H1 (cell line): ENCODE measurements around the gene PSKH1. TPM values are rescaled to one million over a fixed set of nuclear protein-coding genes. Genes with fewer than 3 reads are reported as not detected.

Experiments used
- CTCF ChIA-PET: fragments of 300-600 bp; sonication (Branson Sonifier 250); formaldehyde crosslinking; loops from one replicate; lab custom pipeline; 2021; ENCODE audit not compliant: partially characterized antibody; lab: Charles Lee
- POLR2A ChIA-PET: fragments of 300-600 bp; sonication (Branson Sonifier 250); formaldehyde crosslinking; loops from one replicate; lab custom pipeline; 2021; ENCODE audit warnings: inconsistent platforms; ENCODE audit not compliant: partially characterized antibody; lab: Charles Lee
- DNase-seq, 2 experiments: peaks; one replicate each; pipeline versions ENCODE4 v3.0.0 to v3.0.0-alpha.2; 2010 to 2022; ENCODE audit warnings: low spot score in 2 of 2, low read depth in 1 of 2, mixed read lengths in 1 of 2
- FAIRE-seq: peaks from 2 replicates; lab custom pipeline; 2011; peaks lifted over from hg19 to GRCh38; lab: Jason Lieb, UNC
- H2AFZ ChIP-seq: 2 replicates; pipeline ENCODE4 v1.8.1; 2012; ENCODE audit warnings: low read length, inconsistent platforms
- H2AK5ac ChIP-seq: 2 replicates; pipeline ENCODE4 v1.6.1; 2013; ENCODE audit warnings: low read depth, low read length
- H2BK120ac ChIP-seq: replicated peaks from 2 replicates; pipeline ENCODE3; 2013; ENCODE audit warnings: low read depth, low read length, inconsistent platforms
- H2BK12ac ChIP-seq: 2 replicates; pipeline ENCODE4 v1.6.1; 2013; ENCODE audit warnings: low read depth, low read length
- H2BK15ac ChIP-seq: 2 replicates; pipeline ENCODE4 v1.6.1; 2013; ENCODE audit warnings: low read length
- H2BK20ac ChIP-seq: 2 replicates; pipeline ENCODE4 v1.6.1; 2013; ENCODE audit warnings: low read length
- H2BK5ac ChIP-seq: 2 replicates; pipeline ENCODE4 v1.6.1; 2013; ENCODE audit warnings: low read depth, low read length
- H3K14ac ChIP-seq: 2 replicates; pipeline ENCODE4 v1.6.1; 2013; ENCODE audit warnings: inconsistent platforms; ENCODE audit not compliant: insufficient read length
- H3K18ac ChIP-seq: 2 replicates; pipeline ENCODE4 v1.6.1; 2013; ENCODE audit warnings: low read length; ENCODE audit errors: extremely low read depth
- H3K23ac ChIP-seq: 2 replicates; pipeline ENCODE4 v1.6.1; 2013; ENCODE audit warnings: inconsistent platforms; ENCODE audit not compliant: insufficient read length
- H3K23me2 ChIP-seq: 2 replicates; pipeline ENCODE4 v1.6.1; 2013; ENCODE audit warnings: low read depth, low read length
- H3K27ac ChIP-seq: 2 replicates; pipeline ENCODE4 v1.6.1; 2011; ENCODE audit warnings: low read depth, low read length, inconsistent platforms
- H3K27me3 ChIP-seq, 4 experiments: replicated peaks in 1 of 4; 1 replicate in 1 of 4; 2 replicates in 3 of 4; pipeline versions ENCODE4 v1.6.1 to v1.8.1; 2011 to 2013; ENCODE audit warnings: low read length in 3 of 4, mild to moderate bottlenecking in 3 of 4, inconsistent platforms in 2 of 4, mixed read lengths in 2 of 4, moderate library complexity in 1 of 4; ENCODE audit not compliant: control insufficient read depth in 3 of 4, insufficient read depth in 3 of 4; ENCODE audit errors: extremely low read depth in 1 of 4
- H3K36me3 ChIP-seq, 4 experiments: 2 replicates each; pipeline versions ENCODE4 v1.6.1 to v1.8.1; 2011 to 2013; ENCODE audit warnings: mild to moderate bottlenecking in 4 of 4, low read length in 3 of 4, moderate library complexity in 2 of 4, control low read depth in 1 of 4, inconsistent platforms in 1 of 4; ENCODE audit not compliant: insufficient read depth in 4 of 4, control insufficient read depth in 2 of 4
- H3K4ac ChIP-seq: replicated peaks from 2 replicates; pipeline ENCODE3; 2013; ENCODE audit warnings: low read length, low read depth, mixed read lengths, inconsistent platforms; ENCODE audit not compliant: insufficient read length
- H3K4me1 ChIP-seq, 4 experiments: replicated peaks in 1 of 4; 1 replicate in 1 of 4; 2 replicates in 3 of 4; pipeline versions ENCODE4 v1.6.1 to v1.8.1; 2011 to 2013; ENCODE audit warnings: low read length in 3 of 4, inconsistent platforms in 2 of 4, mixed read lengths in 1 of 4; ENCODE audit not compliant: insufficient read depth in 4 of 4, control insufficient read depth in 3 of 4
- H3K4me2 ChIP-seq, 2 experiments: 2 replicates each; pipeline versions ENCODE4 v1.6.1 to v1.8.1; 2011 to 2013; ENCODE audit warnings: low read depth in 2 of 2, low read length in 2 of 2, control low read depth in 1 of 2, inconsistent platforms in 1 of 2, mild to moderate bottlenecking in 1 of 2; ENCODE audit not compliant: insufficient read depth in 1 of 2
- H3K4me3 ChIP-seq, 4 experiments: fragments of 200-600, 300-600 bp in 1 of 4; sonication (generic), shearing (Covaris generic), sonication (Bioruptor Twin) in 1 of 4; 2 replicates each; pipeline versions ENCODE4 v1.5.1 to v1.8.1; 2011 to 2016; ENCODE audit warnings: low read length in 4 of 4, low read depth in 3 of 4, control low read depth in 2 of 4, inconsistent platforms in 2 of 4, mild to moderate bottlenecking in 2 of 4, mixed read lengths in 1 of 4, moderate library complexity in 1 of 4; ENCODE audit not compliant: insufficient read depth in 2 of 4; ENCODE audit errors: extremely low read depth in 1 of 4
- H3K56ac ChIP-seq: replicated peaks from 2 replicates; pipeline ENCODE3; 2013; ENCODE audit warnings: low read depth, mild to moderate bottlenecking, mixed read lengths, low read length, inconsistent platforms; ENCODE audit not compliant: insufficient read length
- H3K79me1 ChIP-seq: 2 replicates; pipeline ENCODE4 v1.6.1; 2013; ENCODE audit warnings: low read depth, low read length, control low read depth
- H3K79me2 ChIP-seq, 2 experiments: 2 replicates each; pipeline versions ENCODE4 v1.6.1 to v1.8.1; 2012 to 2013; ENCODE audit warnings: low read length in 2 of 2, mild to moderate bottlenecking in 2 of 2, inconsistent platforms in 1 of 2; ENCODE audit not compliant: insufficient read depth in 2 of 2, control insufficient read depth in 1 of 2
- H3K9ac ChIP-seq, 4 experiments: replicated peaks in 1 of 4; 1 replicate in 1 of 4; 2 replicates in 3 of 4; pipeline versions ENCODE4 v1.6.1 to v1.8.1; 2011 to 2013; ENCODE audit warnings: low read depth in 3 of 4, low read length in 3 of 4, control low read depth in 2 of 4, mild to moderate bottlenecking in 2 of 4, moderate library complexity in 2 of 4, inconsistent platforms in 1 of 4; ENCODE audit errors: extremely low read depth in 1 of 4
- H3K9me3 ChIP-seq, 2 experiments: 2 replicates each; pipeline versions ENCODE4 v1.6.1 to v1.8.1; 2012 to 2013; ENCODE audit warnings: mild to moderate bottlenecking in 2 of 2, moderate library complexity in 2 of 2, control low read depth in 1 of 2, inconsistent platforms in 1 of 2, low read depth in 1 of 2, low read length in 1 of 2, mixed read lengths in 1 of 2; ENCODE audit not compliant: insufficient read depth in 2 of 2
- H4K20me1 ChIP-seq, 2 experiments: replicated peaks in 1 of 2; 2 replicates each; pipeline versions ENCODE3 to v1.8.1; 2011 to 2013; ENCODE audit warnings: inconsistent platforms in 2 of 2, low read length in 2 of 2, mild to moderate bottlenecking in 1 of 2; ENCODE audit not compliant: insufficient read depth in 2 of 2, control insufficient read depth in 1 of 2
- H4K5ac ChIP-seq: 2 replicates; pipeline ENCODE4 v1.6.1; 2013; ENCODE audit warnings: low read length, low read depth, mixed read lengths, inconsistent platforms; ENCODE audit not compliant: insufficient read length
- H4K8ac ChIP-seq: 2 replicates; pipeline ENCODE4 v1.8.0; 2013; ENCODE audit warnings: mild to moderate bottlenecking, moderate library complexity, low read length, inconsistent platforms; ENCODE audit not compliant: insufficient read depth; ENCODE audit errors: extremely low read depth
- H4K91ac ChIP-seq: replicated peaks from 2 replicates; pipeline ENCODE3; 2013; ENCODE audit warnings: low read length, mixed read lengths, inconsistent platforms; ENCODE audit not compliant: insufficient read length
- BACH1 ChIP-seq: IDR thresholded peaks from 2 replicates; pipeline ENCODE4 v1.6.1; 2012; ENCODE audit warnings: low read length, improper control_type of control experiment
- E2F6 ChIP-seq: IDR thresholded peaks from 2 replicates; pipeline ENCODE4 v1.6.1; 2012; ENCODE audit warnings: inconsistent platforms
- GTF2F1 ChIP-seq: IDR thresholded peaks from 2 replicates; pipeline ENCODE4 v1.6.1; 2012; ENCODE audit warnings: low read depth, low read length, improper control_type of control experiment, borderline replicate concordance
- KDM4A ChIP-seq: IDR thresholded peaks from one replicate; pipeline ENCODE4 v1.7.1; 2012; ENCODE audit warnings: low read depth, mild to moderate bottlenecking, moderate library complexity, low read length, inconsistent platforms; ENCODE audit not compliant: severe bottlenecking
- NRF1 ChIP-seq: IDR thresholded peaks from 2 replicates; pipeline ENCODE4 v1.6.1; 2011; ENCODE audit warnings: mild to moderate bottlenecking, low read depth, low read length, improper control_type of control experiment
- PHF8 ChIP-seq: fragments of 200-600 bp; sonication (generic); conservative IDR thresholded peaks from 2 replicates; pipeline ENCODE4 v1.7.1; 2012; ENCODE audit warnings: low read depth, mild to moderate bottlenecking, inconsistent platforms, low read length, moderate library complexity
- RXRA ChIP-seq: IDR thresholded peaks from 2 replicates; pipeline ENCODE4 v1.6.1; 2011; ENCODE audit warnings: low read depth, mild to moderate bottlenecking, low read length, moderate library complexity; ENCODE audit not compliant: insufficient read depth
- SIN3A ChIP-seq, 2 experiments: IDR thresholded peaks in 1 of 2; conservative IDR thresholded peaks in 1 of 2; 2 replicates each; pipeline ENCODE4 v1.6.1; 2011 to 2012; ENCODE audit warnings: low read length in 2 of 2, improper control_type of control experiment in 1 of 2, low read depth in 1 of 2, mild to moderate bottlenecking in 1 of 2
- SRF ChIP-seq: IDR thresholded peaks from 2 replicates; pipeline ENCODE4 v1.6.1; 2011; ENCODE audit warnings: mild to moderate bottlenecking, low read depth, low read length, moderate library complexity
- USF2 ChIP-seq: IDR thresholded peaks from 2 replicates; pipeline ENCODE4 v1.6.1; 2011; ENCODE audit warnings: low read length, improper control_type of control experiment
- YY1 ChIP-seq: IDR thresholded peaks from 2 replicates; pipeline ENCODE4 v1.6.1; 2011; ENCODE audit warnings: low read depth, mild to moderate bottlenecking, low read length
- WGBS, 2 experiments: shearing (Covaris generic) in 1 of 2; methylation state at CpG; one replicate each; pipeline versions ENCODE4 v1.1.6 to v1.1.7; 2013 to 2015; ENCODE audit warnings: low lambda C conversion rate in 2 of 2, mixed read lengths in 2 of 2, inconsistent platforms in 1 of 2, low coverage in 1 of 2, missing lambda C conversion rate in 1 of 2; ENCODE audit not compliant: insufficient replicate concordance in 2 of 2, insufficient coverage in 1 of 2, insufficient read length in 1 of 2; ENCODE audit errors: extremely low coverage in 1 of 2, missing lambda C conversion rate in 1 of 2; 5-methylcytosine and 5-hydroxymethylcytosine counted together
- polyA plus RNA-seq, 7 experiments: library from polyadenylated mRNA; depleted of rRNA in 3 of 7; stranded (reverse) in 5 of 7; unstranded in 2 of 7; fragments of >200 nt in 5 of 7; fragments of 200-250 nt in 2 of 7; gene quantifications; 1 replicate in 5 of 7; 2 replicates in 1 of 7; 4 replicates in 1 of 7; pipeline versions ENCODE4 v1.2.1 to v1.2.3, GENCODE V29; 2011 to 2013; ENCODE audit warnings: missing spikeins in 2 of 7, mixed read lengths in 2 of 7
- total RNA-seq: library from RNA; stranded (reverse); fragmentation: NEBNext Ultra II Directional; extraction: Animal tissue kit (Norgen Biotek cat#: 25700); gene quantifications from 2 replicates; pipeline ENCODE4 v1.2.1, GENCODE V29; 2021

PSKH1 gene
- total and polyA plus RNA-seq, 2 of the 8 experiments (the other 6 are each of a cell fraction or from before 2014, with no cell fraction given), result 24.8 to 51.0 TPM

GRCh38 chr16:67871256-67871655 is 21.8 kb upstream of the PSKH1 start:
- H2AFZ ChIP-seq, result no peak overlapping the region
- TF ChIP-seq GTF2F1, result no peak
- TF ChIP-seq USF2, result no peak
- no peak for TF ChIP-seq PHF8
- TF ChIP-seq KDM4A, result no peak
- TF ChIP-seq YY1, result no peak
- no peak for TF ChIP-seq E2F6
- no peak for TF ChIP-seq SIN3A (conservative IDR thresholded peaks at IDR 0.05 in 1 of 2, IDR thresholded peaks at IDR 0.05 in 1 of 2; ENCODE audit: low read depth in 1 of 2, low read length in 2 of 2)
- TF ChIP-seq NRF1, result no peak
- TF ChIP-seq RXRA, result no peak
- no peak for TF ChIP-seq SRF
- TF ChIP-seq BACH1, result no peak

More at GRCh38 chr16:67871256-67871655, 21.8 kb upstream of the PSKH1 start:
- Histone ChIP-seq H3K27me3 (no peaks in the 10 kb centered on the region), H3K36me3 (peaks cover 12 to 47% (median 28%) of the 10 kb centered on the region in 4 experiments), H3K23ac (no peak overlapping the region), H4K91ac (no peak overlapping the region), H4K5ac (no peak overlapping the region), H3K14ac (no peak overlapping the region), H3K9me3 (no peaks in the 10 kb centered on the region), H3K23me2 (peaks cover 2% of the 10 kb centered on the region; the same call in 1 of the 2 replicates), H2BK120ac (no peak overlapping the region), H3K4me2 (no peak overlapping the region), H2BK12ac (no peak overlapping the region), H3K56ac (no peak overlapping the region), H2AK5ac (no peak overlapping the region), H3K27ac (0 out of 2 replicates have a peak overlapping the region, but pooled peaks have one; percentile 14), H3K18ac (no peak overlapping the region), H3K4me3 (no peak overlapping the region), H3K4ac (no peak overlapping the region), H3K79me2 (peaks cover 3 to 29% of the 10 kb centered on the region in 2 experiments; a peak in 3 of 4 replicates), H3K9ac (no peak overlapping the region), H3K79me1 (peaks cover 11% of the 10 kb centered on the region), H2BK15ac (no peak overlapping the region), H4K20me1 (peaks cover 8 to 9% of the 10 kb centered on the region in 2 experiments), H2BK5ac (no peak overlapping the region), H4K8ac (no peak overlapping the region), H2BK20ac (no peak overlapping the region), H3K4me1 (peaks cover 0 to 7% (median 3%) of the 10 kb centered on the region in 4 experiments; a peak in 3 of 7 replicates)
- no peak for DNase-seq
- WGBS, 2 experiments, result 78% methylated on average over 3 of the region's 3 CpGs; no CpG with 5 or more reads in 1 of the 2 experiments
- no peak for FAIRE-seq
- ChIA-PET POLR2A (interaction anchor here (0.8 to 1.7 kb wide), 10 partner anchors 9 to 365 kb away, joined by 3 to 11 read pairs (median 5); partner anchors contain the start of genes CENPT, ESRP2, GFOD2 and NRN1L), CTCF (interaction anchor here (0.6 to 1.5 kb wide), 9 partner anchors 9 to 170 kb away, joined by 3 to 10 read pairs (median 4); partner anchors contain the start of gene NRN1L)
